ENCODE data around the gene CD99.
"Not testable (repeated sequence)": the region's sequence is repeated elsewhere in the genome, so short reads cannot be mapped to it uniquely, and the experiment has no call there.

The CD99 gene

DNA sequence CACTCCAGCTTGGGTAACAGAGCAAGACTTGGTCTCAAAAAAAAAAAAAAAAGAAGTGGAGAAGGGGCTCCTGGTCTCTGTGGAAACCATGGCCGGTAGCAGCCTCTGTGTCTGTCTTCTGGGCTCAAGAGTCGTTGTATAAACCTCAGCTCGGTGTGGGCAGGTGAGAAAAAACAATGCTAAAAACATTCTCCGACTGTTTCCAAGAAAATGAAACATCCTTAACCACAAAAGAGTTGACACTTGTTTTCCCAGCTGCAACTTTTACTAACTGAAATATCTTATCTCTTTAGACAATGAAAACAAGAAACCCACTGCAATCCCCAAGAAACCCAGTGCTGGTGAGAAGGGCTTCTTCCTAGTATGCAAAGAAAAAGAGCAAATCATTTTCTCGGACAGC, 26.2 kb downstream of the CD99 start:
- no peak for FAIRE-seq

DNA sequence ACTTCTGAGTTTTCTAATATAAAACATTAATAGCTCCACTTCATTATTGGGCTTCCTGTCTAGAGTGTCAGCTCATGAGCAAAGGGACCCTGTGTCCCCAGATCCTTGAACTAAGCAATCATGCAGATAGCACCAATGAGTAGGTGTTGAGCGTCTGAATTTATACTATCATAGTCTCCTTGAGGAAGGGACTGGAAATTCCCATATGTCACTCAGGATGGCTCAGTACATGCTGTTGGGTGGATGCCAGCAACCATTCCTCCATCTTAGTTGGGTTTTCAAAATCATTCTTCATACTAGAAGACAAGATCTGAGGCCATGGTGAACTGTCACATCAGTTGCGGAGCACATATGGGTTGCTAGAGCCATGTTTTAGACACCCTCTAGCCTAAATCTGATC, 27.7 kb downstream of the CD99 start:
- DNase-seq (ENCODE audit: insufficient read length, low spot score) (no peak), FAIRE-seq (no peak)
- TF ChIP-seq, protein P1, sequence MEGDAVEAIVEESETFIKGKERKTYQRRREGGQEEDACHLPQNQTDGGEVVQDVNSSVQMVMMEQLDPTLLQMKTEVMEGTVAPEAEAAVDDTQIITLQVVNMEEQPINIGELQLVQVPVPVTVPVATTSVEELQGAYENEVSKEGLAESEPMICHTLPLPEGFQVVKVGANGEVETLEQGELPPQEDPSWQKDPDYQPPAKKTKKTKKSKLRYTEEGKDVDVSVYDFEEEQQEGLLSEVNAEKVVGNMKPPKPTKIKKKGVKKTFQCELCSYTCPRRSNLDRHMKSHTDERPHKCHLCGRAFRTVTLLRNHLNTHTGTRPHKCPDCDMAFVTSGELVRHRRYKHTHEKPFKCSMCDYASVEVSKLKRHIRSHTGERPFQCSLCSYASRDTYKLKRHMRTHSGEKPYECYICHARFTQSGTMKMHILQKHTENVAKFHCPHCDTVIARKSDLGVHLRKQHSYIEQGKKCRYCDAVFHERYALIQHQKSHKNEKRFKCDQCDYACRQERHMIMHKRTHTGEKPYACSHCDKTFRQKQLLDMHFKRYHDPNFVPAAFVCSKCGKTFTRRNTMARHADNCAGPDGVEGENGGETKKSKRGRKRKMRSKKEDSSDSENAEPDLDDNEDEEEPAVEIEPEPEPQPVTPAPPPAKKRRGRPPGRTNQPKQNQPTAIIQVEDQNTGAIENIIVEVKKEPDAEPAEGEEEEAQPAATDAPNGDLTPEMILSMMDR (IDR thresholded peaks at IDR 0.05; ENCODE audit: insufficient read depth, missing control alignments), result no peak

More for the DNA sequence above, 26.2 kb downstream of the CD99 start:
- TF ChIP-seq, protein P1 (IDR thresholded peaks at IDR 0.05; ENCODE audit: insufficient read depth, missing control alignments), result no peak
- DNase-seq (ENCODE audit: insufficient read length, low spot score), result no peak

DNA sequence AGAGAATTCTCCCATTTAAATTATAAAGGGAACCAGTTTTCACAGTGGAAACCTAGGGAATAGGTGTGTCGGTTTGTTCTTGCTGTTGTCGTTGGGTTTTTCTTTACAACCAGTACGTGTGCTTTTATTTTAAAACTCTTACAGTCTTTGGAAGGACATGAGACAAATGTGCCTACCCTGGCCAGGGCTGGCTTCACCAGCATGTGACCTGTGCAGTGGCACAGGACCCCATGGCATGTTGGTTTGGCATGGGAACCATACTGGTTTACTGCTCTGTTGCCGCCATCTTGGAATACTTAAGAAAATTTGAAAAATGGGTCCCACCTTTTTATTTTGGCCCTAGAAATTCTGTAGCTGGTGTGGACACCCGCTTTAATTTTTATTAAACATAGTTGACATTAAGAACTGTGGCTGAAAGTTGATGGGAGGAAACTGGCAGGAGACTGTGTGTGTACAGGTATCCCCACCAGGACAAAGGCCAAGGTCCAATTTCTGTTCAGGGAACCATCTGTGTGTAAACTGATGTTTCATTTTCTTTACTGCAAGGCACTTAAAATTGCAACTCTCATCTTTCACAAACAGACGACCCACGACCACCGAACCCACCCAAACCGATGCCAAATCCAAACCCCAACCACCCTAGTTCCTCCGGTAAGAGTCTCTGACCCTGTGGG, 28.8 kb downstream of the CD99 start:
- FAIRE-seq (no peak), DNase-seq (ENCODE audit: insufficient read length, low spot score) (no peak)
- TF ChIP-seq, protein P1 (IDR thresholded peaks at IDR 0.05; ENCODE audit: insufficient read depth, missing control alignments), result no peak

DNA sequence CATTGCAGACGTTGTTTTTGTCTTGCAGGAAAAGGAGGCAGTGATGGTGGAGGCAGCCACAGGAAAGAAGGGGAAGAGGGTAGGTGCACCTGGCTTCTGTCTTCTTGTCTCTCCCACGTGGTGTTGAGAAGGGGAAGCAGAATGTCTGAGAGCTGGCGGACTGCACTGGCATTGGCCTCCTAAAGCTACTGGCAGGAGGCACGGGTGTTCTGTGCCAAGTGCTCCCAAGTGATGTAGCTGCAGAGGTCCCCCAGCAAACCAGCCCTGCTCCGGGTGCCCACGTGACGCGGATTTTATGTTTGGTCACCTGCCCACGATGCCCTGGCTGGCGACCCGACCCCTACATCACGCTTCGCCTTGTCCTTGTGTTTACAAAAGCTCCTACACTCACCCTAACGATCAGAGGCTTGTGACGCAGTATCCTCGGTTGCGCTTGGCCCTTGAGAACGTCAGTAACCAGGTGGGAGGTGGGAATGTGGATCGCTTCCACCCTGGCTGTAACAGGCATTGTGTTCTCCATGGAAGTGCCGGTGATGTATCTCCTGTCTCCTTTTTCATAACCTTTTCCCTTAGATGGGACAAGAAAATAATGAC, 32.3 kb downstream of the CD99 start:
- TF ChIP-seq, protein P1 (IDR thresholded peaks at IDR 0.05; ENCODE audit: insufficient read depth, missing control alignments), result no peak
- DNase-seq (ENCODE audit: insufficient read length, low spot score), result no peak
- no peak for FAIRE-seq

DNA sequence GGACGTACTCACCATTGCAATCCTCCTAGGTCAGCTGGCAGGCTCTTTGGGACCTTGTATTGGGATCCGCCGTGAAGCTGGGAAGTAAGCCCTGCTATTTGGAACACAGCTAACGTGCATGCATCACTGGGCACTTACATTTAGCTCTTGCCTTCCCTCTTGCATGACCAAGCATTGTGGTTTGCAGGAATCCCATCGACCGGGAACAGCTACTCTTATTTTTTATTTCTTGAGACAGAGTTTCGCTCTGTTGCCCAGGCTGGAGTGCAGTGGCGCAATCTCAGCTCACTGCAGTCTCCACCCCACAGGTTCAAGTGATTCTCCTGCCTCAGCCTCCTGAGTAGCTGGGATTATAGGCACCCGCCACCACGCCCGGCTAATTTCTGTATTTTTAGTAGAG, 36.2 kb downstream of the CD99 start:
- not testable (repeated sequence) for FAIRE-seq; DNase-seq (ENCODE audit: insufficient read length, low spot score)

DNA sequence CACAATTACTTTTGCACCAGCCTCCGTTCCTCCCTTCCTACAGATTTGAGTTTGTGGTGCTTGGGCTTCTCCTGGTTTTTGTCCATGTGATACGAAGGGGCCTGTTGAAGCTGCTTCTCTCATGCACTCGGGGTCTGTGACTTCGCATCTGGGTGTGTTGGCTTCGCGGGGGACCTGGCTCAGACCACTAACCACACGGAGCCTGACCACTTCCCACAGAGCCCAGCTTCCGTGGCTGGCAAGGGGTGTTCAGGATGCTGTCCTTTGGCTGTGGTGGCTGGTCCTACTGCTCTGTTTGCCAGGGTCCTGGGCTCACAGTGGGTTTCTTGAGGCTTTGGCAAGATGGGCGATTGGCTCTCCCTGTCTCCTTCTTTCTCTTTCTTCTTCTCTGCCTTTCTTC, 41.0 kb downstream of the CD99 start:
- TF ChIP-seq, protein P1 (IDR thresholded peaks at IDR 0.05; ENCODE audit: insufficient read depth, missing control alignments), result no peak
- DNase-seq (ENCODE audit: insufficient read length, low spot score) (no peak), FAIRE-seq (no peak)

DNA sequence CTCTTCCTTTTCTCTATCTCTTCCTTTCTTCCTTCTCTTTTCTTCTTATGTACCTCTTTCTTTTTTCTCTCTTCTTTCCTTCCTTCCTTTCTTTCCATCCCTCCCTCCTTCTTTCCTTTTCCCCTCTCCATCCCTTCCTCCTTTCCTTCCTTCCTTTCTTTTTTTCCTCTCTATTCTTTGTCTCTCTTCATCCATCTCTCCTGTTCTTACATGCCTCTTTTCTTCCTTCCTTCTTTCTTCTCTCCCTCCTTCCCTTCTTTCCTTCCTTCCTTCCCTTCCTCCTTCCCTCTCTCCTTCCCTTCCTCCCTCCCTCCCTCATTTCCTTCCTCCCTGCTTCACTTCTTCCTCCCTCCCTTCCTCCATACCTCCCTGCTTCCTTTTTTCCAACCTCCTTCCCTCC, 41.6 kb downstream of the CD99 start:
- FAIRE-seq (no peak), DNase-seq (ENCODE audit: insufficient read length, low spot score) (no peak)
- TF ChIP-seq, protein P1 (IDR thresholded peaks at IDR 0.05; ENCODE audit: insufficient read depth, missing control alignments), result no peak

Data from D721Med (cell line).